ENCODE data around the gene ZMYM2. TPM values are rescaled to one million over a fixed set of nuclear protein-coding genes. Genes with fewer than 3 reads are reported as not detected.

Gene ZMYM2
- total RNA-seq, 1 experiment from 2014 or later = 87.1 TPM

- H3K9me3 ChIP-seq (ENCODE audit: low read depth, low read length, poor library complexity, severe bottlenecking) = no peaks in the 10 kb centered on the region
- BruUV-seq (replicated peaks) = no TSS peak
- H3K4me3 ChIP-seq (ENCODE audit: low read depth, low read length, poor library complexity, severe bottlenecking) = no peak overlapping the region
- peaks cover 42% of the 10 kb centered on the region for H3K36me3 ChIP-seq (ENCODE audit: insufficient read depth, low read length, poor library complexity, severe bottlenecking)
- ChIA-PET CTCF (no interaction called here), POLR2A (ENCODE audit: low non-redundant PET) (no interaction called here)
- no peak for DNase-seq (ENCODE audit: low spot score)
- no peak overlapping the region for H3K27ac ChIP-seq (ENCODE audit: low read depth, low read length, poor library complexity, severe bottlenecking)
- no peaks in the 10 kb centered on the region for H3K27me3 ChIP-seq (replicated peaks; ENCODE audit: insufficient read depth, low read depth, low read length, poor library complexity)
- no peak for TF ChIP-seq EZH2 (IDR thresholded peaks at IDR 0.05; ENCODE audit: borderline replicate concordance, low read depth, low read length, poor library complexity, severe bottlenecking)
- TF ChIP-seq, protein P1, sequence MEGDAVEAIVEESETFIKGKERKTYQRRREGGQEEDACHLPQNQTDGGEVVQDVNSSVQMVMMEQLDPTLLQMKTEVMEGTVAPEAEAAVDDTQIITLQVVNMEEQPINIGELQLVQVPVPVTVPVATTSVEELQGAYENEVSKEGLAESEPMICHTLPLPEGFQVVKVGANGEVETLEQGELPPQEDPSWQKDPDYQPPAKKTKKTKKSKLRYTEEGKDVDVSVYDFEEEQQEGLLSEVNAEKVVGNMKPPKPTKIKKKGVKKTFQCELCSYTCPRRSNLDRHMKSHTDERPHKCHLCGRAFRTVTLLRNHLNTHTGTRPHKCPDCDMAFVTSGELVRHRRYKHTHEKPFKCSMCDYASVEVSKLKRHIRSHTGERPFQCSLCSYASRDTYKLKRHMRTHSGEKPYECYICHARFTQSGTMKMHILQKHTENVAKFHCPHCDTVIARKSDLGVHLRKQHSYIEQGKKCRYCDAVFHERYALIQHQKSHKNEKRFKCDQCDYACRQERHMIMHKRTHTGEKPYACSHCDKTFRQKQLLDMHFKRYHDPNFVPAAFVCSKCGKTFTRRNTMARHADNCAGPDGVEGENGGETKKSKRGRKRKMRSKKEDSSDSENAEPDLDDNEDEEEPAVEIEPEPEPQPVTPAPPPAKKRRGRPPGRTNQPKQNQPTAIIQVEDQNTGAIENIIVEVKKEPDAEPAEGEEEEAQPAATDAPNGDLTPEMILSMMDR (conservative IDR thresholded peaks at IDR 0.05; ENCODE audit: low read depth, low read length) = no peak
- intact Hi-C loops (cut with micrococcal nuclease; ENCODE audit: unreplicated experiment) = loop anchor here (2.0 kb wide), 1 partner anchor 106 kb away; no protein-coding TSS in a partner anchor
- H3K4me1 ChIP-seq (ENCODE audit: insufficient read depth, low read length, poor library complexity, severe bottlenecking) = no peaks in the 10 kb centered on the region
Measured at GRCh38 chr13:20057214-20057613, 98.7 kb downstream of the ZMYM2 start.

- intact Hi-C loops (cut with micrococcal nuclease; ENCODE audit: unreplicated experiment) = loop anchor here (2.0 kb wide), 1 partner anchor 105 kb away; no protein-coding TSS in a partner anchor
- H3K4me1 ChIP-seq (ENCODE audit: insufficient read depth, low read length, poor library complexity, severe bottlenecking) = no peaks in the 10 kb centered on the region
- BruUV-seq (replicated peaks) = no TSS peak
Measured at GRCh38 chr13:20057963-20058362, 99.4 kb downstream of the ZMYM2 start.

GRCh38 chr13:20058476-20058875 lies 99.9 kb downstream of the ZMYM2 start:
- H3K4me1 ChIP-seq (ENCODE audit: insufficient read depth, low read length, poor library complexity, severe bottlenecking) = no peaks in the 10 kb centered on the region
- TF ChIP-seq EZH2 (IDR thresholded peaks at IDR 0.05; ENCODE audit: borderline replicate concordance, low read depth, low read length, poor library complexity, severe bottlenecking) = no peak
- TF ChIP-seq, protein P1 (conservative IDR thresholded peaks at IDR 0.05; ENCODE audit: low read depth, low read length) = no peak
- no peak for DNase-seq (ENCODE audit: low spot score)
- CTCF ChIA-PET = no interaction called here
- POLR2A ChIA-PET (ENCODE audit: low non-redundant PET) = no interaction called here
- no TSS peak for BruUV-seq (replicated peaks)
- no peak overlapping the region for H3K4me3 ChIP-seq (ENCODE audit: low read depth, low read length, poor library complexity, severe bottlenecking)
- no peak overlapping the region for H3K27ac ChIP-seq (ENCODE audit: low read depth, low read length, poor library complexity, severe bottlenecking)
- no peaks in the 10 kb centered on the region for H3K9me3 ChIP-seq (ENCODE audit: low read depth, low read length, poor library complexity, severe bottlenecking)
- peaks cover 49% of the 10 kb centered on the region for H3K36me3 ChIP-seq (ENCODE audit: insufficient read depth, low read length, poor library complexity, severe bottlenecking)
- intact Hi-C loops (cut with micrococcal nuclease; ENCODE audit: unreplicated experiment) = no loop called here
- H3K27me3 ChIP-seq (replicated peaks; ENCODE audit: insufficient read depth, low read depth, low read length, poor library complexity) = no peaks in the 10 kb centered on the region

More at GRCh38 chr13:20057963-20058362, 99.4 kb downstream of the ZMYM2 start:
- TF ChIP-seq EZH2 (IDR thresholded peaks at IDR 0.05; ENCODE audit: borderline replicate concordance, low read depth, low read length, poor library complexity, severe bottlenecking) = no peak
- TF ChIP-seq, protein P1 (conservative IDR thresholded peaks at IDR 0.05; ENCODE audit: low read depth, low read length) = 0 out of 2 replicates have a peak, but pooled peaks have one; percentile 25
- H3K27me3 ChIP-seq (replicated peaks; ENCODE audit: insufficient read depth, low read depth, low read length, poor library complexity) = no peaks in the 10 kb centered on the region
- H3K9me3 ChIP-seq (ENCODE audit: low read depth, low read length, poor library complexity, severe bottlenecking) = no peaks in the 10 kb centered on the region
- DNase-seq (ENCODE audit: low spot score) = no peak
- no peak overlapping the region for H3K4me3 ChIP-seq (ENCODE audit: low read depth, low read length, poor library complexity, severe bottlenecking)
- H3K27ac ChIP-seq (ENCODE audit: low read depth, low read length, poor library complexity, severe bottlenecking) = no peak overlapping the region
- POLR2A ChIA-PET (ENCODE audit: low non-redundant PET) = no interaction called here
- peaks cover 49% of the 10 kb centered on the region for H3K36me3 ChIP-seq (ENCODE audit: insufficient read depth, low read length, poor library complexity, severe bottlenecking)
- CTCF ChIA-PET = no interaction called here

Data from A673 (cell line).